ENCODE results near the gene MOB3B.
A peak's percentile ranks its signal among the peaks of the same experiment; 100 is the strongest.

MOB3B gene

GRCh38 chr9:27529316-27530278, at the start of gene MOB3B:
TSS of gene MOB3B (minus strand) at chr9:27529814. CDS start at chr9:27455550, 74,264 bp downstream.
- DNase-seq: peak; percentile 58

GRCh38 chr9:27573634-27574590, 44.3 kb upstream of the MOB3B start:
- DNase-seq: peak; percentile 87

- peak; percentile 54 for DNase-seq
Measured at GRCh38 chr9:27572918-27573633, 43.5 kb upstream of the MOB3B start, which contains the start of gene C9orf72. TSS of gene C9orf72 (minus strand) at chr9:27573481. CDS start at chr9:27567120, 6,361 bp downstream.

GRCh38 chr9:27572566-27572917, 42.9 kb upstream of the MOB3B start:
- DNase-seq: no peak

- DNase-seq: no peak
Measured at GRCh38 chr9:27572061-27572460, 42.4 kb upstream of the MOB3B start.

- no peak for DNase-seq
Measured at GRCh38 chr9:27571011-27571410, 41.4 kb upstream of the MOB3B start.

GRCh38 chr9:27569406-27569805, 39.8 kb upstream of the MOB3B start:
- no peak for DNase-seq

- no peak for DNase-seq
Measured at GRCh38 chr9:27566118-27566517, 36.5 kb upstream of the MOB3B start.

GRCh38 chr9:27565696-27566095, 36.1 kb upstream of the MOB3B start:
- no peak for DNase-seq

GRCh38 chr9:27564670-27565069, 35.1 kb upstream of the MOB3B start:
- no peak for DNase-seq

GRCh38 chr9:27563738-27564430, 34.3 kb upstream of the MOB3B start:
- no peak for DNase-seq

- DNase-seq: no peak
Measured at GRCh38 chr9:27561685-27562084, 32.1 kb upstream of the MOB3B start.

- DNase-seq: no peak
Measured at GRCh38 chr9:27560457-27560856, 30.8 kb upstream of the MOB3B start.

- DNase-seq: no peak
Measured at GRCh38 chr9:27558307-27558706, 28.7 kb upstream of the MOB3B start.

GRCh38 chr9:27556470-27556869, 26.9 kb upstream of the MOB3B start:
- no peak for DNase-seq

- DNase-seq: no peak
Measured at GRCh38 chr9:27554712-27555111, 25.1 kb upstream of the MOB3B start.

- no peak for DNase-seq
Measured at GRCh38 chr9:27549196-27549755, 19.7 kb upstream of the MOB3B start.

- no peak for DNase-seq
Measured at GRCh38 chr9:27548055-27548741, 18.6 kb upstream of the MOB3B start.

GRCh38 chr9:27545471-27545870, 15.9 kb upstream of the MOB3B start:
- DNase-seq: no peak

GRCh38 chr9:27542508-27542907, 12.9 kb upstream of the MOB3B start:
- DNase-seq: no peak

GRCh38 chr9:27541740-27542139, 12.1 kb upstream of the MOB3B start:
- no peak for DNase-seq

All from NCI-H2171 (cell line).